Osteoblast (primary cell): ENCODE results near the gene NPAS4. TPM values are rescaled to one million over a fixed set of nuclear protein-coding genes. Genes with fewer than 3 reads are reported as not detected.
"Not testable (repeated sequence)": the region's sequence is repeated elsewhere in the genome, so short reads cannot be mapped to it uniquely, and the experiment has no call there.

Experiments
- DNase-seq: peaks from one replicate; pipeline ENCODE4 v3.0.0; 2011; ENCODE audit warnings: low spot score, mixed read lengths; ENCODE audit not compliant: insufficient read length; ENCODE audit errors: missing footprints
- H2AFZ ChIP-seq: 2 replicates; pipeline ENCODE4 v1.6.0; 2011; ENCODE audit warnings: mild to moderate bottlenecking, low read length
- H3K27ac ChIP-seq: 2 replicates; pipeline ENCODE4 v1.5.1; 2011; ENCODE audit warnings: mild to moderate bottlenecking, low read depth, low read length, moderate library complexity
- H3K27me3 ChIP-seq: 2 replicates; pipeline ENCODE4 v1.6.0; 2012; ENCODE audit warnings: mild to moderate bottlenecking, control low read depth, inconsistent platforms, low read length, moderate library complexity; ENCODE audit not compliant: insufficient read depth
- H3K36me3 ChIP-seq: 2 replicates; pipeline ENCODE4 v1.5.1; 2011; ENCODE audit warnings: mild to moderate bottlenecking, low read length, control low read depth, moderate library complexity; ENCODE audit not compliant: insufficient read depth
- H3K4me1 ChIP-seq: 2 replicates; pipeline ENCODE4 v1.5.1; 2011; ENCODE audit warnings: mild to moderate bottlenecking, low read length, control low read depth, moderate library complexity; ENCODE audit not compliant: insufficient read depth
- H3K4me2 ChIP-seq: 2 replicates; pipeline ENCODE4 v1.6.0; 2011; ENCODE audit warnings: mild to moderate bottlenecking, low read length; ENCODE audit not compliant: insufficient read depth
- H3K4me3 ChIP-seq: fragments of 200-600 bp; sonication (generic); 3 replicates; pipeline ENCODE4 v1.5.1; 2012; ENCODE audit warnings: mild to moderate bottlenecking, low read length, inconsistent platforms; ENCODE audit not compliant: insufficient read depth
- H3K79me2 ChIP-seq: 2 replicates; pipeline ENCODE4 v1.6.0; 2012; ENCODE audit warnings: mild to moderate bottlenecking, low read length, control low read depth, inconsistent platforms; ENCODE audit not compliant: insufficient read depth
- H3K9me3 ChIP-seq: 2 replicates; pipeline ENCODE4 v1.5.1; 2011; ENCODE audit warnings: low read depth, low read length, control low read depth
- H4K20me1 ChIP-seq: 2 replicates; pipeline ENCODE4 v1.6.0; 2012; ENCODE audit warnings: mild to moderate bottlenecking, low read length, control low read depth; ENCODE audit not compliant: insufficient read depth
- CTCF ChIP-seq: IDR thresholded peaks from 2 replicates; pipeline ENCODE4 v1.5.1; 2011; ENCODE audit warnings: mild to moderate bottlenecking, low read depth, low read length, moderate library complexity; ENCODE audit errors: extremely low read depth
- total RNA-seq: library from RNA; depleted of rRNA; stranded (reverse); fragments of >200 nt; gene quantifications from 2 replicates; pipeline ENCODE4 v1.2.3, GENCODE V29; 2012

NPAS4 gene
- total RNA-seq, 1 donor = 0.36 TPM

- DNase-seq = no peak
- H4K20me1 ChIP-seq = no peaks in the 10 kb centered on the region
These were observed 41.2 kb downstream of the NPAS4 start for GRCh38 chr11:66462010-66462409.

GRCh38 chr11:66462911-66463310 is 42.1 kb downstream of the NPAS4 start:
- no peak overlapping the region for H3K4me2 ChIP-seq
- no peak overlapping the region for H3K4me3 ChIP-seq
- no peaks in the 10 kb centered on the region for H4K20me1 ChIP-seq
- H3K9me3 ChIP-seq = no peaks in the 10 kb centered on the region
- DNase-seq = peak; percentile 54
- peaks cover 6% of the 10 kb centered on the region for H3K79me2 ChIP-seq
- no peaks in the 10 kb centered on the region for H3K27me3 ChIP-seq
- no peak for TF ChIP-seq CTCF
- H3K4me1 ChIP-seq = peaks cover 6% of the 10 kb centered on the region
- no peak overlapping the region for H3K27ac ChIP-seq
- no peaks in the 10 kb centered on the region for H3K36me3 ChIP-seq
- H2AFZ ChIP-seq = no peak overlapping the region

More at GRCh38 chr11:66462010-66462409, 41.2 kb downstream of the NPAS4 start:
- Histone ChIP-seq H3K27ac (no peak overlapping the region), H3K4me2 (no peak overlapping the region), H3K4me1 (no peaks in the 10 kb centered on the region), H3K27me3 (no peaks in the 10 kb centered on the region), H2AFZ (no peak overlapping the region), H3K4me3 (no peak overlapping the region), H3K36me3 (no peaks in the 10 kb centered on the region), H3K79me2 (no peaks in the 10 kb centered on the region), H3K9me3 (no peaks in the 10 kb centered on the region)
- no peak for TF ChIP-seq CTCF

GRCh38 chr11:66464116-66464515 is 43.3 kb downstream of the NPAS4 start:
- not testable (repeated sequence) for H3K4me3 ChIP-seq, H3K4me2 ChIP-seq, H4K20me1 ChIP-seq, H3K27me3 ChIP-seq, H3K27ac ChIP-seq, H3K4me1 ChIP-seq, H2AFZ ChIP-seq, H3K9me3 ChIP-seq, H3K79me2 ChIP-seq, H3K36me3 ChIP-seq, DNase-seq

- H4K20me1 ChIP-seq = no peaks in the 10 kb centered on the region
- no peaks in the 10 kb centered on the region for H3K9me3 ChIP-seq
- H3K4me1 ChIP-seq = peaks cover 6% of the 10 kb centered on the region
- H3K36me3 ChIP-seq = no peaks in the 10 kb centered on the region
- no peak overlapping the region for H2AFZ ChIP-seq
- H3K4me2 ChIP-seq = no peak overlapping the region
- no peak for TF ChIP-seq CTCF
- peak; percentile 72 for DNase-seq
- H3K79me2 ChIP-seq = peaks cover 6% of the 10 kb centered on the region
- no peak overlapping the region for H3K27ac ChIP-seq
- no peak overlapping the region for H3K4me3 ChIP-seq
- H3K27me3 ChIP-seq = no peaks in the 10 kb centered on the region
These were observed 44.1 kb downstream of the NPAS4 start for GRCh38 chr11:66464916-66465315.
